ENCODE data around the gene NSD2. TPM values are rescaled to one million over a fixed set of nuclear protein-coding genes. Genes with fewer than 3 reads are reported as not detected.

The NSD2 gene
- total RNA-seq, 3 donors from 2014 or later, result 82.8 to 114 (median 83.3) TPM

DNA sequence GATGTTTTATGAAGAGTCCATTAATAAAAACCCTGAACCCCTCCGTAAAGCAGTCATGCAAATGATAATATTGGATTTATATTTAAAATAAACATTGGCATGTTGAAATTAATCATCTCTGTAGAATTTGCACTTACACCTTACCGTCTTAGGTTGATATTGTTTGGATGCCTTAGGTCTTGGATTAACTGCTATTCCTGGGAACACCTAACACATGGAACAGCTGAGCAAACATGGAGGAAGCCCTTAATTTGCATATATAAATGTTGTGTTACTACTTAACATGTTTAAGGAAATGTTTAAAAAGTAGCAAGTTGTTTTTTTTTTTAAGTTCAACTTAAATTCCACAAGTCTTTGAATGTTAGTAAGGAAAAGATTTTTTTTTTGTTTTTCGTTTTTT lies 62.5 kb downstream of the NSD2 start:
- DNase-seq (no peak), ATAC-seq (no peak)
- TF ChIP-seq, protein P1, sequence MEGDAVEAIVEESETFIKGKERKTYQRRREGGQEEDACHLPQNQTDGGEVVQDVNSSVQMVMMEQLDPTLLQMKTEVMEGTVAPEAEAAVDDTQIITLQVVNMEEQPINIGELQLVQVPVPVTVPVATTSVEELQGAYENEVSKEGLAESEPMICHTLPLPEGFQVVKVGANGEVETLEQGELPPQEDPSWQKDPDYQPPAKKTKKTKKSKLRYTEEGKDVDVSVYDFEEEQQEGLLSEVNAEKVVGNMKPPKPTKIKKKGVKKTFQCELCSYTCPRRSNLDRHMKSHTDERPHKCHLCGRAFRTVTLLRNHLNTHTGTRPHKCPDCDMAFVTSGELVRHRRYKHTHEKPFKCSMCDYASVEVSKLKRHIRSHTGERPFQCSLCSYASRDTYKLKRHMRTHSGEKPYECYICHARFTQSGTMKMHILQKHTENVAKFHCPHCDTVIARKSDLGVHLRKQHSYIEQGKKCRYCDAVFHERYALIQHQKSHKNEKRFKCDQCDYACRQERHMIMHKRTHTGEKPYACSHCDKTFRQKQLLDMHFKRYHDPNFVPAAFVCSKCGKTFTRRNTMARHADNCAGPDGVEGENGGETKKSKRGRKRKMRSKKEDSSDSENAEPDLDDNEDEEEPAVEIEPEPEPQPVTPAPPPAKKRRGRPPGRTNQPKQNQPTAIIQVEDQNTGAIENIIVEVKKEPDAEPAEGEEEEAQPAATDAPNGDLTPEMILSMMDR (IDR thresholded peaks at IDR 0.05), result no peak
- Histone ChIP-seq H3K36me3 (ENCODE audit: low read depth) (peaks cover 9% of the 10 kb centered on the region), H3K4me3 (no peak overlapping the region), H3K9me3 (no peaks in the 10 kb centered on the region), H3K4me1 (ENCODE audit: low read depth) (no peaks in the 10 kb centered on the region)
- intact Hi-C loops (cut with DNase I, micrococcal nuclease), result no loop called here

DNA sequence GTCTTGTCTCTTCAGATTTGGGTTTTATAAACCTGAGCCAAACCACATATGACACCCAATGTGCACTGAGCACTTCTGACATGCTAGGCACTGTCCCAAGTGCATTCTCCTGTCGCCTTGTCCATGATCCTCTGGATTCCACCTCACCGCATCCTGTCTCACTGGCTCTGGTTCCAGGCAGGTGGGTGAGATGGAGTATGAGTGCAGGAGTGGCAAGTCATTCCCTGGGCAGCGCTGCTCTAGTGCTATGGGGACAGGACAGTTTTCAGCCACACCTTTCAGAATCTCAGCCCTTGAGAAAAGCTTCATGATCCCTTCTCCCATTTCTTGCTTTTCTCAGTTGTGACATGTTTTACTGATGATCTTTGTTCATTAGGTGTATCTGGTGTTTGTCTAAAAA lies 66.4 kb downstream of the NSD2 start:
- H3K36me3 ChIP-seq (ENCODE audit: low read depth), result no peaks in the 10 kb centered on the region
- H3K4me1 ChIP-seq (ENCODE audit: low read depth), result no peaks in the 10 kb centered on the region
- no peak overlapping the region for H3K4me3 ChIP-seq
- no peak for DNase-seq
- TF ChIP-seq, protein P1 (IDR thresholded peaks at IDR 0.05), result no peak
- H3K9me3 ChIP-seq, result no peaks in the 10 kb centered on the region
- ATAC-seq, result no peak
- intact Hi-C loops (cut with DNase I, micrococcal nuclease), result no loop called here

DNA sequence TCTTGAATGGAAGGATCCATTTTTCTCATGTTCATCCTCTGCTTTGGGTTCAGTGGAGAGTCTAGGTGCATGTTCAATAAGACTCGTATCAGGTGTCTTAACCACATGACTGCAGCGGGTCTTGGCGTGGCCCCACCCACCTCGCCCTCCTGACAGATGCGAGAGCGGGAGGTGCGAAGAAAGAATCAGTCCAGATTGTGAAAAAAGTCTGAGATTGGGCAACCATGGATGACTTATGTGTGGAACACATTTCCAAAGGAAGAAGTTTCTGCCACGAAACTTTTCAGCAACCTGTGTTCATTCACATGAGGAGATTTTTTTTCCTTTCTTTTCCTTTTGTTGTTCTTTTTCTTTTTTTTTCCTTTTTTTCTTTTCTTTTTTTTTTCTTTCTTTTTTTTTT lies 66.8 kb downstream of the NSD2 start:
- ATAC-seq, result no peak
- H3K4me1 ChIP-seq (ENCODE audit: low read depth), result no peaks in the 10 kb centered on the region
- no peak overlapping the region for H3K4me3 ChIP-seq
- TF ChIP-seq, protein P1 (IDR thresholded peaks at IDR 0.05), result no peak
- intact Hi-C loops (cut with DNase I, micrococcal nuclease), result no loop called here
- H3K9me3 ChIP-seq, result no peaks in the 10 kb centered on the region
- H3K36me3 ChIP-seq (ENCODE audit: low read depth), result no peaks in the 10 kb centered on the region
- no peak for DNase-seq

DNA sequence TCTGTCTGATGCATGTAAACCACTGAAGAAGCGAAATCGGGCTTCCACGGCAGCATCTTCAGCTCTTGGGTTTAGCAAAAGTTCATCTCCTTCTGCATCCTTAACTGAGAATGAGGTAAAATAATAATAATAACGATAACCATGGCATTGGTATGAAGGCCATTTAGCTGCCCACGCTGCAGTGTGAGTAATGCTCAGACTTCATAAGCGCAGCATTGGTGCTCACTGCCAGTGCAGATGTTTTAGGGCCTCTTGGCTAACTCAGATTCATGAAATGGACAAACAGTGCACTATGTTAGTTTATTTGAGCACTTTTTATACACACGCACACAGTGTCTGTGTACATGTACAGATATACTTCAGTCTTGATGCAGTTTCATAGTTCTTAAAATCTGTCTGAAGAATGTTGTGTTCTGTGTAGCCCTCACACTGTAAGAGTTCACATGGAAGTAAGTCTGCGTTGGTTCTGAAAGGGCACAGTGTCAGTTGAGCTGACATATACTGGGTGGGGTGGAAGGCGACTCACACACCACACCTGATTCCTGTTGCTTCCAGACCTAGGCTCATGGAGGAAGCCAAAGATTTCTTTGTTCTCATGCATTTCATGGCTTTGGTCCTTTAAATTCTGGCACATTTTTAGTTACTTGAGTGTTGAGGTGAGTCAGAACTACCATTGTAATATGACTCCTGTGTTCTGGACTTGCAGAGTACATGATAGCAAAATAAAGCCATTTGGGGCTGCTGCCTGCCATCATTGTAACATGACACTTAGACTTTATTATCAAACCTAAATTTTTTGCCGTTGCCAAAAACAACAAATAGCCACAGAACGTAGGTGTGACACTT lies 68.7 kb downstream of the NSD2 start:
- TF ChIP-seq, protein P1 (IDR thresholded peaks at IDR 0.05), result no peak
- DNase-seq, result no peak
- peak; percentile 55 for ATAC-seq
- intact Hi-C loops (cut with DNase I, micrococcal nuclease), result no loop called here
- Histone ChIP-seq H3K4me1 (ENCODE audit: low read depth) (no peaks in the 10 kb centered on the region), H3K9me3 (no peaks in the 10 kb centered on the region), H3K36me3 (ENCODE audit: low read depth) (no peaks in the 10 kb centered on the region), H3K4me3 (no peak overlapping the region)

DNA sequence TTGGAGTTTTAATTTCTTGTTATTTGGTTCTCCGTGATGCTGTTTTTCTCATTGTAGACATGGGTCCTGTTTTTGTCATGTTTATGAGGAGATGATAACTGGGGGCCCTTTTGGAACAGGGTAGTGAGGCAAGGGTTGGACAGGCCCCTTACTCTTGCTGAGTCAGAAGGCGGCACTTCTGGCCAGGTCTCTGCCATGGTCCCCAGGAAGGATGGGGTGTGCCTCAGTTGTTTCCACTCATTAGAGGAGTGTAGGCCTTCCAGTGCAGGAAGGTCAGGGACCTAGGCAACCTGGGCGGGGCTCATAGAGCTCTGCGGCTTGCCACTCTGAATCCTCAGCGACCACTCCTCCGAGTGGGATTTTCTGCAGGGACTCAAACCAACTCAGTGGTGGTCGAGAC lies 69.4 kb downstream of the NSD2 start:
- H3K4me1 ChIP-seq (ENCODE audit: low read depth), result no peaks in the 10 kb centered on the region
- no peaks in the 10 kb centered on the region for H3K36me3 ChIP-seq (ENCODE audit: low read depth)
- TF ChIP-seq, protein P1 (IDR thresholded peaks at IDR 0.05), result no peak
- no peak overlapping the region for H3K4me3 ChIP-seq
- H3K9me3 ChIP-seq, result no peaks in the 10 kb centered on the region
- intact Hi-C loops (cut with DNase I, micrococcal nuclease), result no loop called here
- ATAC-seq (no peak), DNase-seq (no peak)

All from mucosa of descending colon (tissue), 3 donors.